Measurements from ENCODE around the gene IL15RA.
"Not testable (repeated sequence)": the region's sequence is repeated elsewhere in the genome, so short reads cannot be mapped to it uniquely, and the experiment has no call there.

Gene IL15RA

GRCh38 chr10:6006546-6006945 is 29.2 kb upstream of the IL15RA start:
- no peak for DNase-seq (ENCODE audit: low read depth in 1 of 2, low spot score in 1 of 2)

DNA sequence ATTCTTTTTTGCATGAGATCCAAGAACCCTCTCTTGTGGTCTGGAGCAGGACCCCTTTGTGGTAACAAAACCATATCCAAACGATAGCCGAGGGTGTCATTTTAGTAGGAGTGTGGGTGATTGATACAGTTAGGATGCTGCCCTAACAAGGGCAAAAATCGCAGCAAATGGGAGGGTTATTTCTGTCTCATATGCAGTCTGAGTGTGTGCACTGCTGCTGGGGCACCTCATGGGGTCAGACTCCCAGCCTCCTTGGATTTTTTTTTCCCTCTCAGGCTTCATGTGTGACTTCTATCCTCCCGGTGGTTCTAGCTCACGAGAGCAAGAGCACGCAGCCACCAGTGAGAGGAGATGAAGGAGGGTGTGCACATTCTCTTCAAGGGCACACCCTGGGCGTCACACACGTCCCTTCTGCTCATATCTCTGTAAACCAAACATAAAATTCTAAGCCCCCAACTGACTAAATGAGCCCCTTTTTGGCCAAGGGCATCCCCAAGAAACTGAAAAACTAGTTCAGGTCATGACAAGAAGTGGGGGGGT is 28.6 kb upstream of the IL15RA start:
- DNase-seq (ENCODE audit: low read depth in 1 of 2, low spot score in 1 of 2) = no peak

GRCh38 chr10:6005161-6005804 is 27.9 kb upstream of the IL15RA start:
- DNase-seq (ENCODE audit: low read depth in 1 of 2, low spot score in 1 of 2) = not testable (repeated sequence)

DNA sequence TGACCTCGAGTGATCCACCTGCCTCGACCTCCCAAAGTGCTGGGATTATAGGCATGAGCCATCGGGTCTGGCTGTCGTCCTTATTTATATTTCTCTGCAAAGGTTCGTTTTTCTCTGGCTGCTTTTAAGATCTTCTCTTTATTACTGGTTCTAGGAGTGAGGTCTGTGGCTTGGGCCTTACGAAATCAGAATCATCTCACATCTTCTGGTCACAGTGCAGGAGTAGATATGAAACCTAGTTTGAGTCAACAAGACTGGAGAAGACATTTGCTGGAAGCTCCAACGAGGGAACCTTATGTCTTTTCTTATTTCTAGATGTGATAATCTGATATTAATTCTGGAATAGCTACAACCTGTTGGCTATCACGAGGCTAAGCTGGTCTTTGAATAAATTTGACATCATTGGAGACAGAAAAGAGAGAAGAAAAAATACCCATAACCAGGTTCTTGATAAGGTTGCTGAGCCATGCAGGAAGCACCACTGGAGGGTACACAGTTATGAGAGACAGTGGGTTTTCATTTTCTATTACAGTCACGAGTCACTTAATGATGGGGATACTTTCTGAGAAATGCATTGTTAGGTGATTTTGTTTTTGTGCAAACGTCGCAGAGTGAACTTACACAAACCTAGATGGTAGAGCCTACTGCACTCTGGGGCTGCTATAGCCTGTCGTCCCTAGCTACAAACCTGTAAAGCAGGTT is 25.6 kb upstream of the IL15RA start:
- no peak for DNase-seq (ENCODE audit: low read depth in 1 of 2, low spot score in 1 of 2)

DNA sequence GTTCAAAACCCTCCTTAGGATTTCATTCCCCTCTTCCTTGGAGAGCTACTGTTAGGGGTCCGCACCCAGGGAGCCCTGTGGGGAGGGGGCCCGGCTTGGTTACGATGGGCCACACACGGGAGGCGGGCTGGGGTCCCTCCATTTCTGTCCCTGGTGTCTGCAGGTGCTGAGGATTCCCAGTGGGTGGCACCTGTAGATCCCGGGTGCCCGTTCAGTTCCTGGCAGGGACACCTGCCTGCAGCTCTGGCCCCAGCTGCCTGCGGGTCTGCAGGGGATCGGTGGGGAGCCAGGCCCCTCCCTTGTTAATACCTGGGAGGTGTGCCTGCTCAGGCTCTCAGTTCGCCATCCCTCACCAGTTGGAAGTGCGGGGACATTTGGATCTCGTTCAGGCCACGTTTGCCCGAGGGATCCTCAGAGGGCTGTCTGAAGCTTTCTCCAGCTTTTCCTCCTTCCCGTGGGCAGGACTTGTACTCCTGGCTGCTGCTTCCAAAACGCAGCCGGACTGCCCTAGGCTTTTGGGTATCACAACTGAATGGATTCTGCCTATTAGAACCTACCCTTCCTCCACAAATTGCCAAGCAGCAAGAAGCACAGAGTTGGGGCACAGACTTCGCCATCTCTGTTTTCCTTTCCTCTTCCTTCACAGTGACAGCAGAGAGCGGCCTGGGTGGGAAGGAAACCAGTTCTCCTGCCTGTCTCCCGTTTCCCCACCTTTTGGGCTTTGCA is 22.3 kb upstream of the IL15RA start:
- DNase-seq (ENCODE audit: low read depth in 1 of 2, low spot score in 1 of 2) = no peak

DNA sequence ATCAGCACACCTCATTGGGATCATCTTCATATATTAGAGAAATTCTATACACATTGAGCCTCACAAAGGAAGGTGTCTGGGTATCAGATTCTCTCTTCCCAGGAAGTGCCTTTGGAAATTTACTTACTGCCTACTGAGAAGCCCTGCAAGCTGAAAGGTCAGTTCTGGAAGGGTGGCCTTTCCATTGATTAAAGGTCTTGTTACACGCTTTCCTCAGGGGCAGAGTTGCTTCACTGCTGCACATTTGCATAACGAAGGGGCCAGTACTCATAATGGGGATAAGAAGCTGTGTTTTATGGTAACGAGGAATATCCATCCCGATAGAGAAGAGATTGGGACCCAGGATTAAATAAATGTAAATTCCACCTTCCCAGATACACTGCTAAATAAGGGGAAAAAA is 19.4 kb upstream of the IL15RA start:
- no peak for DNase-seq (ENCODE audit: low read depth in 1 of 2, low spot score in 1 of 2)

- DNase-seq (ENCODE audit: low read depth in 1 of 2, low spot score in 1 of 2) = no peak
These were observed 15.1 kb upstream of the IL15RA start for GRCh38 chr10:5992398-5992797.

DNA sequence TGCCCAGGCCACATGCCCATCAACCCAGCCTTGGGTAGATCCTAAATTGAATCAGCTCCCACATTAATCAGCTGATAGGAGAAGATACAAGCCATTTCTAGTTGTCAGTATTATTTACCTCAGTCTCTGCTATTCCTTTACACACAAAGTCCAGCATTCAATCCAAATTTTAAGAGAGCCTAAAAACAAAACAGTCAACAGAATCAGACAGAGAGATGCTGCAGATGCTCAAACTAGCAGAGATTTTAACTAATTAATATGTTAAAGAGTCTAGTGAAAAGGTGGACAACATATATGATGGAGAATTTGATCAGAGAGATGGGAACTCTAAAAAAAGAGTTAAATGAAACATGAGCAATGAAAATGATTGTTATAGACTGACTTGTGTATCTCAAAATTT is 14.4 kb upstream of the IL15RA start:
- DNase-seq (ENCODE audit: low read depth in 1 of 2, low spot score in 1 of 2) = no peak

DNA sequence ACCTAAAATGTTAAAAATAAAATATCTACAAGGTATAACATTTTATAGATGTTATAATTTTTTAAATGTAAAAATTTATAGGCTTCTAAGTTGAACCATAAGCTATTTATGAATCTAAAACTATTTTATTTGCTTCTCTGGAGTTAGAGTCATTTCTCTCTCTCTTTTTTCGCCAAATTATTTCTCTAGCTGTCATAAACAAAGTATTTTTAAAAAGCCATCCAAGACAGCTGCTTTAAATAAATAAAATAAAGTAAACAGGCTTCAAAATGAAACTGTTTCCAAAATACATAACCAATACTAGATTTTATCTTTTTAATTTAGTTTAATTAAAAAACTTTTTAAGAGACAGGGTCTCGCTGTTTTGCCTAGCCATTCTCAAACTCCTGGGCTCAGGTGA is 12.4 kb upstream of the IL15RA start:
- no peak for DNase-seq (ENCODE audit: low read depth in 1 of 2, low spot score in 1 of 2)

- no peak for DNase-seq (ENCODE audit: low read depth in 1 of 2, low spot score in 1 of 2)
These were observed 11.1 kb upstream of the IL15RA start for GRCh38 chr10:5988336-5988920.

GRCh38 chr10:5987747-5988146 is 10.4 kb upstream of the IL15RA start:
- no peak for DNase-seq (ENCODE audit: low read depth in 1 of 2, low spot score in 1 of 2)

- DNase-seq (ENCODE audit: low read depth in 1 of 2, low spot score in 1 of 2) = no peak
These were observed 7.7 kb upstream of the IL15RA start for GRCh38 chr10:5985029-5985428.

GRCh38 chr10:5983774-5984173 is 6.4 kb upstream of the IL15RA start:
- DNase-seq (ENCODE audit: low read depth in 1 of 2, low spot score in 1 of 2) = no peak

DNA sequence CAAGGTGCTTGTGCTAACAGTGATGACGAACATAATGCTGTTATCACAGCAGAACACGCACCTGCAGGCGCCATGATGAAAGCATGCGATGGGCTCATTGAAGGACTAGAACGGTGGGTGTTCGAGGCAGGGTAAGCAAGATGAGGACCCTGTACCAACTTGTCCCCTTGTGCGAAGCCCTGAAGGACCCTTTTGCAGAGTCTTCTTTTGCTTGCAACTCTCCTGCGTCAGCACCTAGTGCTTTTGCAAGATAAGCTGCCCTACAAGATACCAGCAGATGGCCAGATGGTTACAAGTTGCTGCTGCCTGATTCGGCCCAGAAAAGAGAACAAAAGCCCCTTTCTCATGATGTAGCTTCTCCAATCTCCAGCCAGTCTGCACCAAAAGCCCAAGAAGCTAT is 4.2 kb upstream of the IL15RA start:
- DNase-seq (ENCODE audit: low read depth in 1 of 2, low spot score in 1 of 2) = no peak

GRCh38 chr10:5978230-5978489 is 817 bp upstream of the IL15RA start:
- no peak for DNase-seq (ENCODE audit: low read depth in 1 of 2, low spot score in 1 of 2)

- peak; percentile 22 to 36 for DNase-seq (ENCODE audit: low read depth in 1 of 2, low spot score in 1 of 2)
These were observed 552 bp downstream of the IL15RA start for GRCh38 chr10:5976512-5977470.

DNA sequence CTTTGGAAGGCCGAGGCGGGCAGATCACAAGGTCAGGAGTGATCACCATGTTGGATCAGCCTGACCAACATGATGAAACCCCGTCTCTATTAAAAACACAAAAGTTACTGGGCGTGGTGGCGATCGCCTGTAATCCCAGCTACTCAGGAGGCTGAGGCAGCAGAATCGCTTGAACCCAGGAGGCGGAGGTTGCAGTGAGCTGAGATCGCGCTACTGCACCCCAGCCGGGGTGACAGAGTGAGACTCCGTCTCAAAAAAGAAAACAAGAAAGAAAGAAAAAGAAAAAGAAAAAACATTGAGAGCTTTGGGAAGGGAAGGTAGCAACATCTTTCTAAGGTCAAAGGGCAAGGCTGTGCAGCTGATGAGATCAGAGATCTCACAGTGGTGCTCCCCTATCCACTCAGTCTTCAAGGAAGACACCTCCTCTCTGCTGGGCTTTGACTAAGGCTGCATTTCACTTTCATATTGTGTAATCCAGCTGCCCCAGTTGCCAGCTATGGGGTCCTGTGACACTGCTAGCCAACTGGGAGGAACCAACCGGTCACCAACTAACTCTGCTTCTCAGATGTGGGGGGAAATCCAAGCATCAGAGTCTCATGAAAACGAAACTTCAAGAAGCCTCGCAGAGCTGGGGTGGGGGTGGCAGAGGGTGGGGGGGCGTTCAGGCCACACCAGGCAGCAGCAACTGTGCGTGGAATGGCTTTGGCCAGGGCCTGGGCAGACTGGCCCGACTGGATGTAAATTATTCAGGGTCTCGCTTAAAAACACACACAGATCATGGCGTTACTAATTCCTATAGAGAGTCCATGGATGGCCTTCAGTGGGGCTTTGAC is 1.5 kb downstream of the IL15RA start:
- peak; percentile 29 to 52 for DNase-seq (ENCODE audit: low read depth in 1 of 2, low spot score in 1 of 2)

GRCh38 chr10:5973069-5973468 is 4.3 kb downstream of the IL15RA start:
- no peak for DNase-seq (ENCODE audit: low read depth in 1 of 2, low spot score in 1 of 2)

DNA sequence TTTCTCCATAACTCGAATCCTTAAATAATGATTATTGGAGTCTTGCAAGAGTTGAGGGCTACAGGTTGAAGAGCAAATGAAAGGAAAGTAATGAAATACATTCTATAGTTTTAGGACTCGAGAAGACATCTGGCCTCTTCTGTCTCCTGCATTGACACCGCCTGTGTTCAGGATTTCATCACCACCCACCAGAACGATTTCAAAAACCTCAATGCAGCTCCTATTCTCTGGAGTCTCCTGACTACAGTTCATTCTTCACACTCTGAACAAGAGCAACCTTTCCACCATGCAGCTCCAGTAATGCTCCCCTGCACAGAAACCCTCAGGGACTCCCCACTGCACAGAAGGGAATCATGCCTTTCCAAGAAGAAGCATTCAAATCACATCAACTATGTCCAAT is 5.5 kb downstream of the IL15RA start:
- DNase-seq (ENCODE audit: low read depth in 1 of 2, low spot score in 1 of 2) = no peak

GRCh38 chr10:5971315-5971832 is 6.0 kb downstream of the IL15RA start:
- DNase-seq (ENCODE audit: low read depth in 1 of 2, low spot score in 1 of 2) = peak in 1 of 2 donors; percentile 7

Measured in activated CD4-positive, alpha-beta T cell treated with anti-CD3 and anti-CD28 coated beads, Interleukin-2, amount 50 U/mL, for 24 hours (primary cell).